Measurements from ENCODE around the gene ADAMTS5. TPM values are rescaled to one million over a fixed set of nuclear protein-coding genes. Genes with fewer than 3 reads are reported as not detected.

Gene ADAMTS5
- polyA plus RNA-seq, 3 donors = 0.86 to 1.1 (median 1.0) TPM

DNA sequence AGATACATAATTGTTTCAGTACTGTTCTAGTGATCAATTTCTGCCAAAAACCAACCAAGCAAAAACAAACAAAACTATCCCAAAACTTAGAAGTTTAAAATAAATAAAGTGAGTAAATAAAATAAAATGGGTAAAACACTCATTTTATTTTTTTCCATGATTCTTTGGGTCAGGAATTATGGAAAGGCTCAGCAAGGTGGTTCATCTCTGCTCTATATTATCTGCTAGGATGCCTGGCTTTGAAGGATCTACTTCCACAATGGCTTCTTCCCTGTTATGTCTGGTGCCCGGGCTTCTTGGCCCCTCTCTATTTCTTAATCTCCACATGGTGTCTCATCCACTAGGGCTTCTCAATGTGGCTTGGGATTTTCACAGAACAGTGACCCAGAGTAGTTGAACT is 92.5 kb downstream of the ADAMTS5 start:
- no peak for DNase-seq
- Histone ChIP-seq H3K4me3 (replicated peaks in 1 of 3; ENCODE audit: low read depth in 2 of 3, low read length in 3 of 3) (no peak overlapping the region), H3K4me1 (ENCODE audit: control insufficient read depth in 1 of 2, insufficient read depth in 2 of 2, low read length in 2 of 2) (no peaks in the 10 kb centered on the region), H3K9ac (ENCODE audit: insufficient read depth, low read length, poor library complexity, severe bottlenecking) (no peak overlapping the region), H4K20me1 (ENCODE audit: insufficient read depth, low read length) (no peaks in the 10 kb centered on the region), H3K4me2 (replicated peaks; ENCODE audit: extremely low read depth, low read length, poor library complexity, severe bottlenecking) (no peak overlapping the region), H3K9me3 (replicated peaks in 1 of 2; ENCODE audit: control insufficient read depth in 1 of 2, insufficient read depth in 1 of 2, low read length in 2 of 2) (peaks cover 0 to 7% of the 10 kb centered on the region in 2 donors), H2AFZ (ENCODE audit: insufficient read depth, low read depth, low read length, poor library complexity, severe bottlenecking) (no peak overlapping the region), H3K27me3 (ENCODE audit: control insufficient read depth in 2 of 2, insufficient read depth in 2 of 2, low read length in 2 of 2) (no peaks in the 10 kb centered on the region), H3K27ac (ENCODE audit: low read depth in 1 of 2, low read length in 2 of 2) (no peak overlapping the region), H3K79me2 (ENCODE audit: insufficient read depth, low read length) (no peaks in the 10 kb centered on the region), H3K36me3 (replicated peaks in 1 of 2; ENCODE audit: control insufficient read depth in 1 of 2, insufficient read depth in 2 of 2, low read length in 2 of 2) (no peaks in the 10 kb centered on the region)
- H3K4me3 Mint-ChIP-seq = no peak overlapping the region
- H3K27ac Mint-ChIP-seq = no peak overlapping the region
- H3K4me1 Mint-ChIP-seq = no peaks in the 10 kb centered on the region
- no peaks in the 10 kb centered on the region for H3K36me3 Mint-ChIP-seq
- WGBS (ENCODE audit: insufficient coverage) = no CpG with 5 or more reads among the region's 1 CpG
- H3K27me3 Mint-ChIP-seq (ENCODE audit: low read depth in 3 of 3) = peaks cover 0 to under 1% (median under 1%) of the 10 kb centered on the region in 3 donors
- intact Hi-C loops (cut with micrococcal nuclease) = no loop called here
- TF ChIP-seq, protein P1, sequence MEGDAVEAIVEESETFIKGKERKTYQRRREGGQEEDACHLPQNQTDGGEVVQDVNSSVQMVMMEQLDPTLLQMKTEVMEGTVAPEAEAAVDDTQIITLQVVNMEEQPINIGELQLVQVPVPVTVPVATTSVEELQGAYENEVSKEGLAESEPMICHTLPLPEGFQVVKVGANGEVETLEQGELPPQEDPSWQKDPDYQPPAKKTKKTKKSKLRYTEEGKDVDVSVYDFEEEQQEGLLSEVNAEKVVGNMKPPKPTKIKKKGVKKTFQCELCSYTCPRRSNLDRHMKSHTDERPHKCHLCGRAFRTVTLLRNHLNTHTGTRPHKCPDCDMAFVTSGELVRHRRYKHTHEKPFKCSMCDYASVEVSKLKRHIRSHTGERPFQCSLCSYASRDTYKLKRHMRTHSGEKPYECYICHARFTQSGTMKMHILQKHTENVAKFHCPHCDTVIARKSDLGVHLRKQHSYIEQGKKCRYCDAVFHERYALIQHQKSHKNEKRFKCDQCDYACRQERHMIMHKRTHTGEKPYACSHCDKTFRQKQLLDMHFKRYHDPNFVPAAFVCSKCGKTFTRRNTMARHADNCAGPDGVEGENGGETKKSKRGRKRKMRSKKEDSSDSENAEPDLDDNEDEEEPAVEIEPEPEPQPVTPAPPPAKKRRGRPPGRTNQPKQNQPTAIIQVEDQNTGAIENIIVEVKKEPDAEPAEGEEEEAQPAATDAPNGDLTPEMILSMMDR (IDR thresholded peaks at IDR 0.05) = no peak
- H3K9me3 Mint-ChIP-seq = peaks cover 2 to 14% (median 7%) of the 10 kb centered on the region in 7 donors

Small RNA genes lying within 50 kb of the gene (small RNA-seq; reads per million reads assigned to genes)
- gene MIR4759 (ENCODE audit: insufficient read length, low read depth) = not detected

Other genes starting within 250 kb of the ADAMTS5 start
- under 1 TPM in 1 of 3 donors, not detected in 2; 0.01 TPM for gene ADAMTS1, start 121.7 kb downstream of the ADAMTS5 start, polyA plus RNA-seq